ENCODE data around the gene PSPH. TPM values are rescaled to one million over a fixed set of nuclear protein-coding genes. Genes with fewer than 3 reads are reported as not detected.
"Not testable (repeated sequence)": the region's sequence is repeated elsewhere in the genome, so short reads cannot be mapped to it uniquely, and the experiment has no call there.

Gene PSPH
- total RNA-seq, 2 donors from 2014 or later, result 8.0 to 11.6 TPM

DNA sequence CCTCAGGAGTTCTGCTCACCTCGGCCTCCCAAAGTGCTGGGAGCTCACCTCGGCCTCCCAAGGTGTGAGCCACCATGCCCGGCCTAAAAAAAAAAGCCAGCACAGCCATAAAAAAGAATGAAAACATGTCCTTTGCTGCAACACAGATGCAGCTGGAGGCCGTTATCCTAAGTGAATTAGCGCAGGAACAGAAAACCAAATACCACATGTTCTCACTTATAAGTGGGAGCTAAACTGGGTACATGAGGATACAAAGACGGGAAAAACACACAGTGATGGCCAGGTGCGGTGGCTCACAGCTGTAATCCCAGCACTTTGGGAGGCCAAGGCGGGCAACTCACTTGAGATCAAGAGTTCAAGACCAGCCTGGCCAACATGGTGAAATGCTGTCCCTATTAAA is 20.9 kb downstream of the PSPH start:
- H3K4me1 ChIP-seq, result peaks cover 0 to 4% of the 10 kb centered on the region in 2 donors
- no peak for DNase-seq (ENCODE audit: low spot score)
- no peak overlapping the region for H3K27ac ChIP-seq
- no peaks in the 10 kb centered on the region for H3K27me3 ChIP-seq
- H3K9me3 ChIP-seq, result no peaks in the 10 kb centered on the region
- TF ChIP-seq, protein P1, sequence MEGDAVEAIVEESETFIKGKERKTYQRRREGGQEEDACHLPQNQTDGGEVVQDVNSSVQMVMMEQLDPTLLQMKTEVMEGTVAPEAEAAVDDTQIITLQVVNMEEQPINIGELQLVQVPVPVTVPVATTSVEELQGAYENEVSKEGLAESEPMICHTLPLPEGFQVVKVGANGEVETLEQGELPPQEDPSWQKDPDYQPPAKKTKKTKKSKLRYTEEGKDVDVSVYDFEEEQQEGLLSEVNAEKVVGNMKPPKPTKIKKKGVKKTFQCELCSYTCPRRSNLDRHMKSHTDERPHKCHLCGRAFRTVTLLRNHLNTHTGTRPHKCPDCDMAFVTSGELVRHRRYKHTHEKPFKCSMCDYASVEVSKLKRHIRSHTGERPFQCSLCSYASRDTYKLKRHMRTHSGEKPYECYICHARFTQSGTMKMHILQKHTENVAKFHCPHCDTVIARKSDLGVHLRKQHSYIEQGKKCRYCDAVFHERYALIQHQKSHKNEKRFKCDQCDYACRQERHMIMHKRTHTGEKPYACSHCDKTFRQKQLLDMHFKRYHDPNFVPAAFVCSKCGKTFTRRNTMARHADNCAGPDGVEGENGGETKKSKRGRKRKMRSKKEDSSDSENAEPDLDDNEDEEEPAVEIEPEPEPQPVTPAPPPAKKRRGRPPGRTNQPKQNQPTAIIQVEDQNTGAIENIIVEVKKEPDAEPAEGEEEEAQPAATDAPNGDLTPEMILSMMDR (IDR thresholded peaks at IDR 0.05), result no peak
- no peaks in the 10 kb centered on the region for H3K36me3 ChIP-seq
- no peak overlapping the region for H3K4me3 ChIP-seq

DNA sequence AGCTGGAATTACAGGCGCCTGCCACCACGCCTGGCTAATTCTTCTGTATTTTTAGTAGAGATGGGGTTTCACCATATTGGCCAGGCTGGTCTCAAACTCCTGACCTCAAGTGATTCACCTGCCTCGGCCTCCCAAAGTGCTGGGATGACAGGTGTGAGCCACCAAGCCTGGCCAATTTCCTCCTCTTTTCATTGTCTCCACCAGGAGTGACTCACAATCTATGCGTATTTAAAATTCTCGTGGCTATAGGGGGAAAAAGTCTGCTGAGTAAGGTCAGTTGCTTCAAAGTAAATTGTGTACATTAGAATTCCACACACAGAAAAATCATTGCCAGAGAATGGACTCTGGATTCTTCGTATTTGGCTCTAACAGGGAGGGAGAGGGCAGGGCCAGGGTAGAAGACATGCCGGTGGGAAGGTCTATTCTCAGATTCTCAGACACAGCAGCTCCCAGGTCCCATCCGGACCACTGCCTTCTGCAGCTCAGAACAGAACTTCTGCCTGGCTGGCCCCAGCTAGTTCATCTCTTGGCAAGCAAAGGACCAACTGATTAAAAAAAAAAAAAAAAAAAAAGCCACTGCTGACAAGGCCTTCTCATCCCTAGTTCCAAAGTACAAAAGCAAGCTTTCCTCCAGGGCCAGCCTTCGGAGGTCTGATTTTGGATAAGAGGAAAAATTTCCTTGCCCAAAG is 22.2 kb downstream of the PSPH start:
- Histone ChIP-seq H3K27ac (no peak overlapping the region), H3K4me3 (no peak overlapping the region), H3K36me3 (no peaks in the 10 kb centered on the region), H3K9me3 (no peaks in the 10 kb centered on the region), H3K4me1 (peaks cover 0 to 4% of the 10 kb centered on the region in 2 donors), H3K27me3 (no peaks in the 10 kb centered on the region)
- TF ChIP-seq, protein P1 (IDR thresholded peaks at IDR 0.05), result no peak
- DNase-seq (ENCODE audit: low spot score), result no peak

DNA sequence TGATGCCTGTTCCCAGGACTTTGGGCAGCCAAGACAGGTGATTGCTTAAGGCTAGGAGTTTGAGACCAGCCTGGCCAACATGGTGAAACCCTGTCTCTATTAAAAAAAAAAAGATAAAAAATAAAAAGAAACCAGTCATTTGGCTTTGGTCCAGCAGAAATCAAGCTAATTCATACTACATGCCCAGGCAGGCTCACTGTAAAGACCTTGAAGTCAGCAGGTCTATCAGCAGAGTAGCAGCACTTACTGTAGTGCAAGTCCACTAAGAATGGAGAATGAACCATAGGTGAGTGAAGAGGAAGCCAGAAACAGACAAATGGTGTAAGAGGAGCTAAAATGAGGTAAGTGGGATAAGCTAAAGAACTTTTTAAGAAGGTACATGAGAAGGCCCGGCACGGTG is 24.7 kb downstream of the PSPH start:
- no peak for DNase-seq (ENCODE audit: low spot score)
- Histone ChIP-seq H3K27me3 (no peaks in the 10 kb centered on the region), H3K4me1 (no peaks in the 10 kb centered on the region), H3K27ac (no peak overlapping the region), H3K9me3 (no peaks in the 10 kb centered on the region), H3K4me3 (no peak overlapping the region), H3K36me3 (no peaks in the 10 kb centered on the region)
- TF ChIP-seq, protein P1 (IDR thresholded peaks at IDR 0.05), result no peak

DNA sequence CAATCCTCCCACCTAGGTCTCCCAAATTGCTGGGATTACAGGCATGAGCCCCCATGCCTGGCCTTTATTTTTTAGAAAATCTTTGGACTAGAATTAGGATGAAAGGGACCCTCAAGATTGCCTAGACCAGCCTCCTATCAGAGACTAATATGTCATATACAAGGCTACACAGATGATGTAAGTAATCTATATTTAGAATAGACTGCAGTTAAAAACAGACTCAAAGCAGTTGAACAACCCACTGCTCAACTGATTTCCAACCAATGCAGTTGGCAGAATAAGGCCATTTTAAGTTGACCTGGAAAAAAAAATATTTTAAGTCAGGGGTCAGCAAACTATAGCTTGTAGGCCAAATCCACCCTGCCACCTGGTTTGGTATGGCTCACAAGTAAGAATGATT is 27.7 kb downstream of the PSPH start:
- H3K36me3 ChIP-seq, result no peaks in the 10 kb centered on the region
- no peak overlapping the region for H3K4me3 ChIP-seq
- H3K27me3 ChIP-seq, result no peaks in the 10 kb centered on the region
- H3K27ac ChIP-seq, result no peak overlapping the region
- DNase-seq (ENCODE audit: low spot score), result no peak
- H3K4me1 ChIP-seq, result no peaks in the 10 kb centered on the region
- TF ChIP-seq, protein P1 (IDR thresholded peaks at IDR 0.05), result no peak
- H3K9me3 ChIP-seq, result no peaks in the 10 kb centered on the region

DNA sequence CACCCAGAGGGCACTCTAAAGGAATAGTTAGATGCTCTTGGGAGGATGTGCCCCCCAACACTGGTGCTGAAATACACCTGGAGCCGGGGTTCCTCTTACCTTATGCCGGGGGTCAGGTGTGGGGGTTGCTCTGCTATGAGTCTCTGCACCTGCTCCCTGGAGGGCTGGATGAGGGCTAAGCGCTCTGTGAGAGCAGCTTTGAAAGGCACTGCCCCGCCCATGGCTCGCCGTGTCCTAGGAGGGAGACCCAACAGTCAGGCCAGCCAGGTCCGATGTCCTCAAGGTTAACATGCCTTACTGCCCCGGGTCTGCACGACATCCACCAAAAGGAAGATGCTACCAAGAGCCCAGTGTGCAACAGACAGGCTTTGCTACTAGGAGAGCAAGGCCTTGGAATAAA is 31.7 kb downstream of the PSPH start:
- Histone ChIP-seq H3K36me3 (no peaks in the 10 kb centered on the region), H3K27me3 (no peaks in the 10 kb centered on the region)

DNA sequence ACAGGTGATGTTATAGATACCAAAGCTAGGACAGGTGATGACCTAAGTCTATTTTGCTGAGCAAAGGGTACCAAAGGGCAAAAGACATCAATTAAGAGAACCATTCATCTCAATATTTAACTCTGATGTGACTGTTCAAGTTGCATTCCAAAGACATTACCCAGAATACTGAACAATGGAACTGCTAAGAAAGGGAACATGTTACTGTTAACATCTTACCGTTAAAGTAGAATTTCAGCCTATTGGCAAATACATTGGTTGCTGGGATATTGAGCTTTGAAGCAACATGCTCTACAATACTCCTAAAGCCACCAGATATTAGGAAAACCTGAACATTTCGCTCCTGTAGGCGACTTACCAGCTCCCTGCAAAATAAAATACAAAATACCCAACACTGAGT is 34.2 kb downstream of the PSPH start:
- H3K27ac ChIP-seq; DNase-seq (ENCODE audit: low spot score); H3K36me3 ChIP-seq; H3K4me3 ChIP-seq; H3K4me1 ChIP-seq; H3K9me3 ChIP-seq; H3K27me3 ChIP-seq: not testable (repeated sequence)

More for the DNA sequence above, 31.7 kb downstream of the PSPH start:
- DNase-seq (ENCODE audit: low spot score), result no peak
- Histone ChIP-seq H3K4me3 (no peak overlapping the region), H3K9me3 (no peaks in the 10 kb centered on the region), H3K4me1 (no peaks in the 10 kb centered on the region), H3K27ac (no peak overlapping the region)
- TF ChIP-seq, protein P1 (IDR thresholded peaks at IDR 0.05), result no peak

Data from right atrium auricular region (tissue), 2 donors.